Measurements from ENCODE around the gene TUBA8.
A peak's percentile ranks its signal among the peaks of the same experiment; 100 is the strongest.
"Not testable (repeated sequence)": the region's sequence is repeated elsewhere in the genome, so short reads cannot be mapped to it uniquely, and the experiment has no call there.

TUBA8 gene

GRCh38 chr22:18130699-18131429 is 20.3 kb downstream of the TUBA8 start:
- DNase-seq, result no peak

- no peak for DNase-seq
Observed at GRCh38 chr22:18133452-18133851, 22.8 kb downstream of the TUBA8 start.

- DNase-seq, result no peak
Observed at GRCh38 chr22:18136563-18137320, 26.1 kb downstream of the TUBA8 start.

GRCh38 chr22:18141004-18141403 is 30.4 kb downstream of the TUBA8 start:
- not testable (repeated sequence) for DNase-seq

GRCh38 chr22:18144105-18144504 is 33.5 kb downstream of the TUBA8 start:
- no peak for DNase-seq

- DNase-seq, result peak in 1 of 4 experiments; percentile 34
Observed at GRCh38 chr22:18145676-18146388, 35.2 kb downstream of the TUBA8 start.

- DNase-seq, result no peak
Observed at GRCh38 chr22:18146389-18146753, 35.8 kb downstream of the TUBA8 start.

GRCh38 chr22:18147791-18148190 is 37.2 kb downstream of the TUBA8 start:
- no peak for DNase-seq

- DNase-seq, result peak; percentile 19 to 50 (median 42)
Observed at GRCh38 chr22:18148293-18148965, 37.8 kb downstream of the TUBA8 start.

GRCh38 chr22:18152519-18152918 is 41.9 kb downstream of the TUBA8 start:
- DNase-seq, result no peak

GRCh38 chr22:18154821-18155390 is 44.3 kb downstream of the TUBA8 start:
- no peak for DNase-seq

- DNase-seq, result not testable (repeated sequence)
Observed at GRCh38 chr22:18155546-18155945, 44.9 kb downstream of the TUBA8 start.

GRCh38 chr22:18156878-18157713 is 46.5 kb downstream of the TUBA8 start:
- peak; percentile 66 to 79 (median 68) for DNase-seq

- no peak for DNase-seq
Observed at GRCh38 chr22:18157714-18158028, 47.1 kb downstream of the TUBA8 start.

- not testable (repeated sequence) for DNase-seq
Observed at GRCh38 chr22:18160641-18161040, 50.0 kb downstream of the TUBA8 start.

- not testable (repeated sequence) for DNase-seq
Observed at GRCh38 chr22:18163843-18164242, 53.2 kb downstream of the TUBA8 start.

- DNase-seq, result not testable (repeated sequence)
Observed at GRCh38 chr22:18164584-18164983, 54.0 kb downstream of the TUBA8 start.

GRCh38 chr22:18165356-18165755 is 54.7 kb downstream of the TUBA8 start:
- DNase-seq, result not testable (repeated sequence)

- not testable (repeated sequence) for DNase-seq
Observed at GRCh38 chr22:18170284-18170683, 59.7 kb downstream of the TUBA8 start.

- peak in 2 of 4 experiments; percentile 16 to 19 for DNase-seq
Observed at GRCh38 chr22:18172203-18172602, 61.6 kb downstream of the TUBA8 start.

- DNase-seq, result not testable (repeated sequence)
Observed at GRCh38 chr22:18172776-18173175, 62.2 kb downstream of the TUBA8 start.

GRCh38 chr22:18173441-18173840 is 62.8 kb downstream of the TUBA8 start:
- DNase-seq, result not testable (repeated sequence)
